Activated CD4-positive, alpha-beta T cell treated with anti-CD3 and anti-CD28 coated beads, Interleukin-2, amount 50 U/mL, for 16 hours (primary cell): Measurements from ENCODE around the gene CTNNA3.
"Not testable (repeated sequence)": the region's sequence is repeated elsewhere in the genome, so short reads cannot be mapped to it uniquely, and the experiment has no call there.

ENCODE experiments used
- DNase-seq: peaks from one replicate; pipeline ENCODE4 v3.0.0-alpha.2; 2020

Gene CTNNA3

DNA sequence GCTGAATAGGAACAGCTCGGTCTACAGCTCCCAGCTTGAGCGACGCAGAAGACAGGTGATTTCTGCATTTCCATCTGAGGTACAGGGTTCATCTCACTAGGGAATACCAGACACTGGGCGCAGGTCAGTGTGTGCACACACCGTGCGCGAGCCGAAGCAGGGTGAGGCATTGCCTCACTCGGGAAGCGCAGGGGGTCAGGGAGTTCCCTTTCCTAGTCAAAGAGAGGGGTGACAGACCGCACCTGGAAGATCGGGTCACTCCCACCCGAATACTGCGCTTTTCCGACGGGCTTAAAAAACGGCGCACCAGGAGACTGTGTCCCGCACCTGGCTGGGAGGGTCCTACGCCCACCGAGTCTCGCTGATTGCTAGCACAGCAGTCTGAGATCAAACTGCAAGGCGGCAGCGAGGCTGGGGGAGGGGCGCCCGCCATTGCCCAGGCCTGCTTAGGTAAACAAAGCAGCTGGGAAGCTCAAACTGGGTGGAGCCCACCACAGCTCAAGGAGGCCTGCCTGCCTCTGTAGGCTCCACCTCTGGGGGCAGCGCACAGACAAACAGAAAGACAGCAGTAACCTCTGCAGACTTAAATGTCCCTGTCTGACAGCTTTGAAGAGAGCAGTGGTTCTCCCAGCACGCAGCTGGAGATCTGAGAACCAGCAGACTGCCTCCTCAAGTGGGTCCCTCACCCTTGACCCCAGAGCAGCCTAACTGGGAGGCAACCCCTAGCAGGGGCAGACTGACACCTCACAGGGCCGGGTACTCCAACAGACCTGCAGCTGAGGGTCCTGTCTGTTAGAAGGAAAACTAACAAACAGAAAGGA, 465.1 kb downstream of the CTNNA3 start:
- not testable (repeated sequence) for DNase-seq

DNA sequence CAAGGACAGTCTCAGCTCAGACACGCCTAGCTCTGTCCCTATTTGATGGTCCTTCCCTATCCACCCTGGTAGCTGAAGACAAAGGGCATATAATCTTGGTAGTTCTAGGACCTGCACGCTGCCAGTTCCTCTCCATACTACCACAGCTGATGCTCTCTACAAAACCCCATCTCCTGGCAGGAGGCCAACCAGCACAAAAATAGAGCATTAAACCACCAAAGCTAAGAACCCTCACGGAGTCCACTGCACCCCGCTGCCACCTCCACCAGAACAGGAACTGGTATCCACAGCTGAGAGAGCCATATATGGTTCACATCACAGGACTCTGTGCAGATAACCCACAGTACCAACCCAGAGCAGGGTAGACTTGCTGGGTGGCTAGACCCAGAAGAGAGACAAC, 470.8 kb downstream of the CTNNA3 start:
- DNase-seq, result no peak

- DNase-seq, result no peak
Measured at GRCh38 chr10:67224553-67224952, 471.4 kb downstream of the CTNNA3 start.

- DNase-seq, result no peak
Measured at GRCh38 chr10:67222934-67223333, 473.1 kb downstream of the CTNNA3 start.

DNA sequence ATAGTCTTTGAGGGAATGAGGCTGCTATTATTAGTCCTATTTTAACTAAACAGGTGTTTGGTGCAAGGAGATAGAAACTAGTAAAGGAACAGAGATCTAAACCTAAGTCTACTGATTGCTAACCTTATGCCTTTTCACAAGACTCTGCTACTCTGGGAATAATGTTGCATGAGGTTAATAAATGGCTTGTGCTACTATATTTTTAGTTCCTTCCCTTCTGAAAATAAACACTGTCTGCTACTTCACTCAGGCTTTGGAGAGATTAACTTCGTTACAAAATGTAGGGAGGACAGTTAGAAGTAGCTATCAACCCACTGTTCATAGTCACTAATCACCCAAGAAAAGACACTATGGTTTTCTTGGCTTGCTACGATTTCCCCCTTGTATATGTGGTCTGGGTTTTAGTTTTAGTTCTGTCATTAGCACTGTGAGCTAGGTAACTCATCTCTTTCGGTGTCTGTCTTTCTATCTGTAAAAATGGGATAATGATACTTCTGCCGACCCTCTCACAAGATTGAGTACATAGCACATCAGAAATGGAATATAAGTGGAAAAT, 474.0 kb downstream of the CTNNA3 start:
- DNase-seq, result no peak

DNA sequence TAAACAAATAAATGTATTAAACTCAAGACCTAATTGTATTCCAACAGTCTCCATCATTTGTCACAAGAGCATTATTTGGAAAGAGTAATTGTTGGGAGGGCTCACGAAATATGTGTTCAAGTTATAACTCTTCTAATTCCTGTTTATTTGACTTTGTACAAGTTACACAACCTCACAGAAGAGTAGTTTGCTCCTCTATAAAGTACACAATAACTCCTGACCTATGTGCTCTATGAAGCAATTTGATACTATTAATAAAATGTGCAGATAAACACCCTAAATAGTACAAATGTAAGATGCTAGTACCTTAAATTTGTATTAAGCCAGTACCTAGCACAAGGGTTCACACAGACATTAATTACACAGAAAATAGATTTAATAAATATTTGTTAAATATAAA, 484.3 kb downstream of the CTNNA3 start:
- DNase-seq, result no peak

DNA sequence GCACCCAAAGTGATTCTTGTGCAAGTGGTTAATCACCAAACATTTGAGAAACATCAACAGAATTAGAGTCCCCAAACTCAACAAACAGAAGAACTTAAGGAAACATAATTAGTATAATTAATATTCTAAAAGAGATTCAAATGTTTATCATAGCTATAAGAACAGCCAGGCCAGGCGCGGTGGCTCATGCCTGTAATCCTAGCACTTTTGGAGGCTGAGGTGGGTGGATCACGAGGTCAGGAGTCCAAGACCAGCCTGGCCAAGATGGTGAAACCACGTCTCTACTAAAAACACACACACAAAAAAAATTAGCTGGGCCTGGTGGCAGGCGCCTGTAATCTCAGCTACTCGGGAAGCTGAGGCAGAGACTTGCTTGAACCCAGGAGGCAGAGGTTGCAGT, 488.1 kb downstream of the CTNNA3 start:
- DNase-seq, result not testable (repeated sequence)

GRCh38 chr10:67200913-67201564, 495.0 kb downstream of the CTNNA3 start:
- DNase-seq, result no peak

GRCh38 chr10:67175354-67175753, 520.6 kb downstream of the CTNNA3 start:
- DNase-seq, result no peak

DNA sequence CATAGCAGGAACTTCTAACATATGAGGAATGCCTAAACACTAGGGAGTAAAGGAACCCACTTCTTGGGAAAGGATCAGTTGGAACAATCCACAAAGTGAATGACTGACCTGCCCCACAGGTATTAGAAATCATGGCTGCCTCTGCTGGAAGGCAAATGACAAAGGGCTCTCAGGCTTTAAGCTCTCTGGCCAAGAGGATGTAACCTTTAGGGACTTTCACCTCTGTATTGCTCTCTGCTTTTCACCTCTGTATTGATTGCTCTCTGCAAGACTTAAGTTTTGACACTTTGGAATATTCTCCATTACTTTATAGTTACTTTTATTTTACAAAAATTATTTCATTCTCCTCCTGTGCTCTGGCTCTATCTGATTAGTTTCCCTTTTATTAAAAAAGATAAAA, 522.2 kb downstream of the CTNNA3 start:
- no peak for DNase-seq

GRCh38 chr10:67171970-67172369, 524.0 kb downstream of the CTNNA3 start:
- no peak for DNase-seq

- no peak for DNase-seq
Measured at GRCh38 chr10:67156239-67156638, 539.8 kb downstream of the CTNNA3 start.

DNA sequence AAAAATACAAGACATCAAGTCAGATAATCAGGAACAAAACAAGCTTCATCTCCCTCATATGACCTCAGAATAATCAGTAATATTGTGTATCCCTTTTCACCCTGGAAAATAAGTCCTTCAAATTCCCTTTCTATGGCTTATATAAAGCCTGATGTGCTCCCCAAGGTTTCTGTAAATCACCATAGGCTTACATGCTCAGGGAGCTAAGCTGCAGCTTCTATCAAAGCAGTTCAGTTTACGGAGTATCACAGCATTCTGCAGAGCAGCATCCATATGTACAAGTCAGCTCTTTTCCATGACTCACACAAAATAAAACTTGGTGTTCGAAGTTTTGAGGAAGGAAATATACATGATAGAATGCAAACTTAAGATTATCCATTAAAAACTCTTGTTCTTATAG, 544.5 kb downstream of the CTNNA3 start:
- DNase-seq, result no peak

- DNase-seq, result no peak
Measured at GRCh38 chr10:67144530-67144929, 551.5 kb downstream of the CTNNA3 start.

GRCh38 chr10:67141300-67141699, 554.7 kb downstream of the CTNNA3 start:
- no peak for DNase-seq

- no peak for DNase-seq
Measured at GRCh38 chr10:67140641-67141040, 555.4 kb downstream of the CTNNA3 start.

DNA sequence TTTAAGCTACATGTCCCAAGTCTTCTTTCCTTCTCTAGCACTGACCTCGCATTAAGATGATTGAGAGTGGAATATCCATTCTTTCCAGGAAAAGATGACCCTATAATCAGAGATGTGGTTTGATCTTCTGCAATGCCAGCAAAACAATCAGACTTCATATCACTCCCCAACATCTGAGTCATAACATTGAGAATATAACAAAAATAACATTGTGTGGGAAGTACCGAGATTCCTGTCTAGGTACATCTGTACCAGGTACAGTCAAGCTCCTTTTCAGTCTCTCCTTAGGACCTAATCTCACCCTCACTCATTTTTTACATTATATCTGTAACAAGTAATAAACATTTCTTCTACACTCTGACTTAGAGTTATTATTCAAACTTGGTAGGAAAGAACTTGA, 568.6 kb downstream of the CTNNA3 start:
- DNase-seq, result no peak

DNA sequence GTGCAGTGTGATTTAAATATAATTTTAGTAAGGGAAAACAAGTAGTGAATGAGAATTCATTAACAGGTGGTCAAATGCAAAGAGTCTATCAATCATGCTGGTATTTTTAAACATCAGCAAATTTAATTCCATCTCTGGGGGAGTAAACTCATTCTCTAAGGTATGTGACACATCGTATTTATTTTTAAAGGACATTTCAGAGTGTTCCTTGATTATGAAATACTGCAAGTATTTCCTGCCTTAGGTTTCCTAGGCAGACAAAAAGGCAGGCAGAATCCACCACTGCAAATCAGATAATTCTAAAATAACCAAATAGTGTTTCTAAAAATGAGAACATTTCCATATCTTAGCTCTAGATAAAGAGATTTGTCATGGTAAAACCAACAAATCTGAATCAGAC, 576.3 kb downstream of the CTNNA3 start:
- DNase-seq, result no peak

- no peak for DNase-seq
Measured at GRCh38 chr10:67115972-67116371, 580.0 kb downstream of the CTNNA3 start.

DNA sequence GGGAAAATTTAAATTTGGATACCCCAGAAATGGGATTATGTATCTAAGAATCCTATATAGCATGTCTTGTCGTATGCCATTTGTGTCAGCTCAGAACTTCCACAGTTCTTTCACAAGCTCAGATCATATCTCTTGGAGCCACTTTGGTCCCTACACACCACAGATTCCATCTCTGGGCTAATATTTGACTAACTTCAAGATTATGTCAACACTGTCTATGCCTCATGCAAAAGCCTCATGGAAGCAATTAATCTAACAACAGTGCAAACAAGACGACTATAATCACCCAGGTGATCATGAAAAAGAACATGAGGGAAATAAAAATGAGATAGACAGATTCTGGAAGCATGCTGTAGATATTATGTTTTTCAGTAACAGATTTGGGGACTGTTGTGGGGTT, 581.0 kb downstream of the CTNNA3 start:
- DNase-seq, result no peak

- no peak for DNase-seq
Measured at GRCh38 chr10:67112765-67113164, 583.2 kb downstream of the CTNNA3 start.

DNA sequence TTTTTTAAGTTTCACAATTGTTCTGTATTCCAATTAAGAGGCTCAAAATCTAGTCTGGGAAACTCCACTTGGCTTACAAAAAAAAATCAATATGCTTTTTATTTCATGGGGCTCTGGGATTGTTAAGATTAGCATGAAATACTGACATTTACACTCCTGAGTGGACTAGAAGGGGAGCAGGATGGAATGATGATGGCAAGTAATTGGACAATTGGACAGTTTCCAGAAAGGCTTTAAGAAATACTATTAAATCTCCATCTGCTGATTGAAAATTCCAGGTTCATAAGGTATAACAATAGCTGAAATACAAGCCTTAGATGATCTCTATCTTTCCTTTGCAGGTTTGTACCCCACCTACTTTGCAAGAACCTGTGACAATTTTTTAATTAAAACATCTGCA, 585.7 kb downstream of the CTNNA3 start:
- DNase-seq, result no peak

- no peak for DNase-seq
Measured at GRCh38 chr10:67107670-67108069, 588.3 kb downstream of the CTNNA3 start.

DNA sequence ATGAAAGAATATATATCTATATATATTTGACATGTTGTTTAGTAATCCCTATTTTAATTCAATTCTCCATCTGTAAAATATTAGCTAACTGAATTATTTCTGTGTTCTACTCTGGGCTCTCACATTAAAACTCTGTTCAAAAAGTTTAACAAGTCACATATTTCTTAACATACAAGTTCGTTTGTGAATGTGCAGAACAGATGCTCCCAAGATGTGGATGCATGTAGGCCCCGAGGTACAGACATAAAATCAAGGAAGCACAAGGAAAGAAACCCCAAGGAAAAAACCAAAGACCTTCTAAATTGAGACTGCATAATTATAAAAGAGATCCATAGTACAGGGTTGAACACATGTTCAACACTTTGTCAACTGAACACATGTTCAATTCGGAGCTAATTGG, 595.0 kb downstream of the CTNNA3 start:
- no peak for DNase-seq
